Endodermal cell (in vitro differentiated cells): ENCODE measurements around the gene LONP2. TPM values are rescaled to one million over a fixed set of nuclear protein-coding genes. Genes with fewer than 3 reads are reported as not detected.

Experiments
- DNase-seq: peaks from one replicate; pipeline ENCODE4 v3.0.0-alpha.2; 2017
- H3K27ac ChIP-seq: 2 replicates; pipeline ENCODE4 v1.5.1; 2013; ENCODE audit warnings: mild to moderate bottlenecking, low read depth, low read length, moderate library complexity
- H3K27me3 ChIP-seq: 2 replicates; pipeline ENCODE4 v1.6.1; 2013; ENCODE audit warnings: mild to moderate bottlenecking, low read length, moderate library complexity; ENCODE audit not compliant: insufficient read depth, control insufficient read depth, poor library complexity, severe bottlenecking
- H3K36me3 ChIP-seq: 2 replicates; pipeline ENCODE4 v1.7.0; 2013; ENCODE audit warnings: mild to moderate bottlenecking, low read length, moderate library complexity; ENCODE audit not compliant: control insufficient read depth, insufficient read depth
- H3K4me1 ChIP-seq: one replicate; pipeline ENCODE4 v1.7.0; 2013; ENCODE audit warnings: low read length; ENCODE audit not compliant: control insufficient read depth, insufficient read depth
- H3K4me3 ChIP-seq: 2 replicates; pipeline ENCODE4 v1.5.1; 2013; ENCODE audit warnings: mild to moderate bottlenecking, low read length, moderate library complexity
- H3K9ac ChIP-seq: 2 replicates; pipeline ENCODE4 v1.6.1; 2013; ENCODE audit warnings: mild to moderate bottlenecking, low read length, moderate library complexity; ENCODE audit not compliant: poor library complexity, severe bottlenecking; ENCODE audit errors: extremely low read depth
- H3K9me3 ChIP-seq: 2 replicates; pipeline ENCODE4 v1.6.1; 2013; ENCODE audit warnings: mild to moderate bottlenecking, low read length, moderate library complexity; ENCODE audit not compliant: control insufficient read depth
- H3K27ac Mint-ChIP-seq: 2 replicates; pipeline ENCODE4 v1.8.0; 2020; ENCODE audit warnings: mixed read lengths
- H3K27me3 Mint-ChIP-seq: 2 replicates; pipeline ENCODE4 v1.8.0; 2021; ENCODE audit warnings: mild to moderate bottlenecking, mixed read lengths; ENCODE audit not compliant: insufficient read depth
- H3K36me3 Mint-ChIP-seq: 2 replicates; pipeline ENCODE4 v1.8.0; 2020; ENCODE audit warnings: low read depth, mixed read lengths
- H3K4me1 Mint-ChIP-seq: 2 replicates; pipeline ENCODE4 v1.8.0; 2020; ENCODE audit warnings: mixed read lengths
- H3K4me3 Mint-ChIP-seq: 2 replicates; pipeline ENCODE4 v1.8.0; 2020; ENCODE audit warnings: mild to moderate bottlenecking, moderate library complexity, mixed read lengths
- H3K9me3 Mint-ChIP-seq: 2 replicates; pipeline ENCODE4 v1.8.0; 2020; ENCODE audit warnings: mild to moderate bottlenecking, mixed read lengths
- WGBS, 2 experiments: methylation state at CpG; one replicate each; pipeline versions ENCODE4 v1.1.5 to v1.1.7; 2013; ENCODE audit warnings: missing lambda C conversion rate in 2 of 2, mixed read lengths in 1 of 2; ENCODE audit not compliant: insufficient coverage in 1 of 2, insufficient read length in 1 of 2; 5-methylcytosine and 5-hydroxymethylcytosine counted together
- total RNA-seq, 2 donors: library from RNA; stranded (reverse); fragmentation: NEBNext Ultra II Directional in 1 of 2; extraction: Animal tissue kit (Norgen Biotek cat#: 25700) in 1 of 2; gene quantifications; 2 replicates in 1 of 2; 3 replicates in 1 of 2; pipeline ENCODE4 v1.2.1, GENCODE V29; 2021
- TF ChIP-seq, protein P1 (sequence below): fragments of 200-600 bp; sonication (generic); conservative IDR thresholded peaks from 2 replicates; pipeline ENCODE4 v1.5.0; 2021; ENCODE audit warnings: antibody characterized with exemption, mild to moderate bottlenecking

LONP2 gene
- total RNA-seq, 2 donors from 2014 or later: 33.2 to 33.6 TPM

DNA sequence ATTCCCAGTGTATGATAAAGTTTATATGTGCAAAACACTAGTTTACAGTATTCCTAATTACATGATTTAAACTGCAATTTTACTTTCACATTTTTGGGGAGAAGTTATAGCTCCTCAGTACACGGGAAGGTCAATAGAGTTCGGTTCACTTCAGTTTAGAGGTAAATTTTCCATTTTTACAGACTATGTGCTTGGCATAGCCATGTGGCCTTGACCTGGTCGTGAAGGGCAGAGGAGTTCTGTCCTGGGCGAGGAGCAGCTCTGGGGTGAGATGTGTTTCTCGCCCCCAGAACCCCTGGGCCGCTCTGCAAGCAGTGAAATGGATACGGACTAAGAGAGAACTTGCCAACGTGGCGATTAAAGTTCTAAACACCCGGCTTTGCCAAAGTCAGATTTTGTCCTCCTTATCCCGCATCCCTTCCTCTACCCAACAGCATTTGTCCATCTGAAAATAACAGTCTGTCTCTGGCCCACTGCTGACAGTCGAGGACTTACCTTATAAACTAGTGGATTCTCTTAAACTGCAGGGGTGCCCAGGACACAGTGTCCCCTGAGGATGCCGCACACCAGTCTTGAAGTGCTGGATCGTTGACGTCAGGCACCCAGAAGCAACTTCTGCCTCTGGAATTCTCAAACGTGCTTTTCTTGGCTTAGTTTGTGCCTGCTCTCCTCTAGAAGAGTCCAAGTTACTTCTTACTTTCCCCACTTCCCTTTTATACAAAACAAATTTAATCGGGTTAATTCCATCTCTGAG lies 142.6 kb downstream of the LONP2 start:
- Histone ChIP-seq H3K27ac (no peak overlapping the region), H3K9me3 (no peaks in the 10 kb centered on the region), H3K36me3 (no peaks in the 10 kb centered on the region), H3K4me1 (peaks cover 5% of the 10 kb centered on the region), H3K4me3 (no peak overlapping the region), H3K9ac (no peak overlapping the region), H3K27me3 (no peaks in the 10 kb centered on the region)
- no peaks in the 10 kb centered on the region for H3K27me3 Mint-ChIP-seq
- DNase-seq: peak; percentile 43
- H3K4me1 Mint-ChIP-seq: peaks cover 10% of the 10 kb centered on the region
- H3K36me3 Mint-ChIP-seq: no peaks in the 10 kb centered on the region
- no peak overlapping the region for H3K4me3 Mint-ChIP-seq
- TF ChIP-seq, protein P1, sequence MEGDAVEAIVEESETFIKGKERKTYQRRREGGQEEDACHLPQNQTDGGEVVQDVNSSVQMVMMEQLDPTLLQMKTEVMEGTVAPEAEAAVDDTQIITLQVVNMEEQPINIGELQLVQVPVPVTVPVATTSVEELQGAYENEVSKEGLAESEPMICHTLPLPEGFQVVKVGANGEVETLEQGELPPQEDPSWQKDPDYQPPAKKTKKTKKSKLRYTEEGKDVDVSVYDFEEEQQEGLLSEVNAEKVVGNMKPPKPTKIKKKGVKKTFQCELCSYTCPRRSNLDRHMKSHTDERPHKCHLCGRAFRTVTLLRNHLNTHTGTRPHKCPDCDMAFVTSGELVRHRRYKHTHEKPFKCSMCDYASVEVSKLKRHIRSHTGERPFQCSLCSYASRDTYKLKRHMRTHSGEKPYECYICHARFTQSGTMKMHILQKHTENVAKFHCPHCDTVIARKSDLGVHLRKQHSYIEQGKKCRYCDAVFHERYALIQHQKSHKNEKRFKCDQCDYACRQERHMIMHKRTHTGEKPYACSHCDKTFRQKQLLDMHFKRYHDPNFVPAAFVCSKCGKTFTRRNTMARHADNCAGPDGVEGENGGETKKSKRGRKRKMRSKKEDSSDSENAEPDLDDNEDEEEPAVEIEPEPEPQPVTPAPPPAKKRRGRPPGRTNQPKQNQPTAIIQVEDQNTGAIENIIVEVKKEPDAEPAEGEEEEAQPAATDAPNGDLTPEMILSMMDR: no peak
- H3K27ac Mint-ChIP-seq: no peak overlapping the region
- 93 to 95% methylated on average over 13 to 17 of the region's 17 CpGs for WGBS, 2 experiments
- H3K9me3 Mint-ChIP-seq: no peaks in the 10 kb centered on the region

DNA sequence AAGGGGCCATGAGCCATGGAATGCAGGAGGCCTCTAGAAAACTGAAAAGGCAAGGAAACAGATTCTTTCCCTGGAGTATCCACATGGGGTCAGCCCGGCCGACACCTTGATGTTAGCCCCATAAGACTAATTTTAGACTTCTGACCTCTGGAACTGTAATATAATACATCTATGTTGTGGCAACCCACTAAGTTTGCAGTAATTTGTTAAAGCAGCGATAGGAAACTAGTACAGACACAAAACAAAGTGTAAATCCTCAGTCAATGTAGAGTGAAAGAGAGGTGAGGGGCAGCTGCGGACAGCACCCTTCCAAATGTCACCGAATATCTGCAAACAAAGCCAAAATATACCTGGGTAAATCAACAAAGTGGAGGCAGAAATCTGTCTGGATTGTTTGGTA lies 148.3 kb downstream of the LONP2 start:
- H3K27ac ChIP-seq: no peak overlapping the region
- no peaks in the 10 kb centered on the region for H3K4me1 ChIP-seq
- 87 to 100% methylated on average over 2 to 5 of the region's 5 CpGs for WGBS, 2 experiments
- H3K9me3 ChIP-seq: no peaks in the 10 kb centered on the region
- DNase-seq: no peak
- Mint-ChIP-seq H3K27me3 (no peaks in the 10 kb centered on the region), H3K27ac (no peak overlapping the region), H3K4me3 (no peak overlapping the region), H3K4me1 (no peaks in the 10 kb centered on the region), H3K36me3 (no peaks in the 10 kb centered on the region), H3K9me3 (no peaks in the 10 kb centered on the region)
- H3K9ac ChIP-seq: no peak overlapping the region
- no peaks in the 10 kb centered on the region for H3K27me3 ChIP-seq
- H3K4me3 ChIP-seq: no peak overlapping the region
- TF ChIP-seq, protein P1: no peak
- no peaks in the 10 kb centered on the region for H3K36me3 ChIP-seq

DNA sequence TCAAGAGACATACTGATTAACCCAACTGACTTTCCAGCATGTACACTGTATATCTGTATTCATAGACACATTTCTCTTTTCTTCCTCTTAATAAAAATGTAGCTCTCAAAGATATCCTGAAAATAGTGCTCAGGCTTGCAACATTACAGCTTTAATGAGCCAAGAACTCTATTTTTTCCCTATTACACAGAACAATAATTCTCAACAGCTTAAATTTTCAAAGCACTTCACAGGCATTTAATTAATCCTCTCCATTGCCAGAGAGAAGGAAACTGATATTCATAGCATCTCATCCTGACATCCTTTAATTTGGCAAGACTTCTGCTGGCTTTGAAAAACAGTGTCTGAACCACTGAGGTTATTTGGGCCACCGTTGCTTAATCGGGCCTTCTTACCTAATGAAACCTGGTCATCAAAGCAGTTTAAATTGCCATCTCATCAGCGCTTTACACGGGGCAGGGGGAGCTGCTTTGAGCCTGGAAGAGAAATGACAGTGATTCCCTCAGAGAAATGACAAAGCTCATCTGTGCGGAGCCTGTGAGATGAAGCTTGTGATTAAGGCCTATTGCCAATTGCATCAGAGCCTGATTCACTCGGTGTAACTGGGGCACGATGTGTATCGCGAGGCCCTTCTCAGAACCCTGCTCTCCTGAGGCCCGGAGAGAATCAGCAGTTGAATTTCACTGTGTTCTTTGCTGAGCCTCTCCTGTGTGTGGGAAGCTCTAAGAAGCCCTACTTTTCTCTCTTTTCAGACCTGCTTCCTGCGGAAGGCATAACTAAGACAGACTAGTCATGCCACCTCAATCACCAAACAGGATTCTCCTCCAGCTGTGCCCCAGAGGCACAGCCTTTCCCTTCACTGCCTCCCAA lies 149.6 kb downstream of the LONP2 start:
- TF ChIP-seq, protein P1: no peak
- no peak overlapping the region for H3K27ac ChIP-seq
- Mint-ChIP-seq H3K4me1 (no peaks in the 10 kb centered on the region), H3K4me3 (no peak overlapping the region), H3K27me3 (no peaks in the 10 kb centered on the region), H3K9me3 (no peaks in the 10 kb centered on the region), H3K36me3 (no peaks in the 10 kb centered on the region), H3K27ac (no peak overlapping the region)
- H3K9ac ChIP-seq: no peak overlapping the region
- no peak overlapping the region for H3K4me3 ChIP-seq
- no peaks in the 10 kb centered on the region for H3K9me3 ChIP-seq
- H3K27me3 ChIP-seq: no peaks in the 10 kb centered on the region
- 90% methylated on average over 10 to 11 of the region's 11 CpGs for WGBS, 2 experiments
- no peak for DNase-seq
- no peaks in the 10 kb centered on the region for H3K4me1 ChIP-seq
- H3K36me3 ChIP-seq: no peaks in the 10 kb centered on the region
